GM13977 (cell line): ENCODE results near the gene TSC22D3.
"Not testable (repeated sequence)": the region's sequence is repeated elsewhere in the genome, so short reads cannot be mapped to it uniquely, and the experiment has no call there.

ENCODE experiments used
- DNase-seq: peaks from one replicate; pipeline ENCODE4 v3.0.0; 2012; ENCODE audit warnings: low spot score
- in situ Hi-C: fragments of 300-500 bp; cut with MboI; formaldehyde crosslinking; loops from one replicate; pipeline ENCODE4 v1.12.0; 2022; ENCODE audit warnings: low sequenced_read_pairs, low pct_unique_long_range_greater_than_20kb, mixed read lengths, inconsistent platforms; ENCODE audit not compliant: unreplicated experiment
- TF ChIP-seq, protein P1 (sequence below): IDR thresholded peaks from 2 replicates; pipeline ENCODE4 v1.5.1; 2012; ENCODE audit warnings: mild to moderate bottlenecking, control low read depth; ENCODE audit not compliant: insufficient read depth; ENCODE audit errors: extremely low read depth, missing control alignments

The TSC22D3 gene

DNA sequence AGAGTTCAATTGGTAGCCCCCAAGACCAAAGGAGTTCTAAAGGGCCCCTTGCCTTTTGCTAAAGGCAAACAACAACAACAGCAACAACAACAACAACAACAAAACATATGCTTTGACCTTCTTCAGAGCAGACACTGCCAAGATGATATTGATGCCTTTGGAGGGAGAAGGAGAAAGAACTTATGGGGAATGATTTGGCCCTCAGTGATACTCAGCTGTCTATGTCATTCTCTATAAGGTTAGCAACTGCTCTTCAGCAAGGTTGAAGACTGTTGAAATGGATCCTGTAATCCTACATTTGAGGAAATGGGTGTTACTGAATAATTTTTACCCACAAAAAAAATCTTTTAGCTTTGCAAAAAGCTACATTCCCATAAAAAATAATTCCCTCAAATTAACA, 74.8 kb downstream of the TSC22D3 start:
- in situ Hi-C loops, result no loop called here
- TF ChIP-seq, protein P1, sequence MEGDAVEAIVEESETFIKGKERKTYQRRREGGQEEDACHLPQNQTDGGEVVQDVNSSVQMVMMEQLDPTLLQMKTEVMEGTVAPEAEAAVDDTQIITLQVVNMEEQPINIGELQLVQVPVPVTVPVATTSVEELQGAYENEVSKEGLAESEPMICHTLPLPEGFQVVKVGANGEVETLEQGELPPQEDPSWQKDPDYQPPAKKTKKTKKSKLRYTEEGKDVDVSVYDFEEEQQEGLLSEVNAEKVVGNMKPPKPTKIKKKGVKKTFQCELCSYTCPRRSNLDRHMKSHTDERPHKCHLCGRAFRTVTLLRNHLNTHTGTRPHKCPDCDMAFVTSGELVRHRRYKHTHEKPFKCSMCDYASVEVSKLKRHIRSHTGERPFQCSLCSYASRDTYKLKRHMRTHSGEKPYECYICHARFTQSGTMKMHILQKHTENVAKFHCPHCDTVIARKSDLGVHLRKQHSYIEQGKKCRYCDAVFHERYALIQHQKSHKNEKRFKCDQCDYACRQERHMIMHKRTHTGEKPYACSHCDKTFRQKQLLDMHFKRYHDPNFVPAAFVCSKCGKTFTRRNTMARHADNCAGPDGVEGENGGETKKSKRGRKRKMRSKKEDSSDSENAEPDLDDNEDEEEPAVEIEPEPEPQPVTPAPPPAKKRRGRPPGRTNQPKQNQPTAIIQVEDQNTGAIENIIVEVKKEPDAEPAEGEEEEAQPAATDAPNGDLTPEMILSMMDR, result no peak
- no peak for DNase-seq

DNA sequence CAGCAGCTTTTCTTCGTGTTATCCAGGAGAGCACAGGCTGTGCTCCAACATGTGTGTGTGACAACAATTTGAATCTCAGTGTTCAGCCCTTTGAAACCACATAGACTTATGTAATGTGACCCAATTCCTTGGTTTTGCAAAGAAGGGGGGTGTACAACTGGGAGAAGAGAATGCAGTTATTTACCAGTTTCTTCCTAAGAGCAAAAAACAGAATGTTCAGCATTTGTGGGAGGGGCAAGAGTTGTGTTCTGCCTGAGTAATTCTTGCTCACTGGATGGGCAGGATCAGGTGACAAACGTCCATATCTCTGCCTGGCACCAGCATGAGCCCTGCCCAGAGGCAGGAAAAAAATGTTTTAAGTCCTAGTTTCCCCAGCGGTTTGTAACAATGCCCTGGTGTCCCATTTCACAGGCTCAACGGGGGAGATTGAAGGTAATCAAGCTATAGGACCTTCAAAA, 75.2 kb downstream of the TSC22D3 start:
- in situ Hi-C loops, result no loop called here
- TF ChIP-seq, protein P1, result no peak
- no peak for DNase-seq

DNA sequence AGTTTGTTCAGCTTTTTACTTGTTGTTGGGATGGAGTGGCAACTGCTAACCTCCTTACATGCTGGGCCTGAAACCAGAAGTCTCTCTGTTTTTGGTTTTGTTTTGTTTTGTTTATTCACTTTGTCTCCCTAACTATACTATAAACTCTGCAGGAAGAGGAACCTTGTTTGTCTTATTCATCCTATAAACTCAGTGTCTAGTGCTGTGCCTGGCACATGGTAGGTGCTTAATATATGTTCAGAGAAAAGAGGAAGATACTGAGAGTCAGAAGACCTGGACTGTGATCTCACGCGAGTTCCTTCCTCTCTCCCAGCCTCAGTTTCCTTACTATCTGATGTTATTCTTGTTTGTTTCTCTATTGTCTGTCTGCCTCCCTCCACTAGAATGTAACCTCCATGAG, 76.0 kb downstream of the TSC22D3 start:
- in situ Hi-C loops, result no loop called here
- no peak for DNase-seq
- TF ChIP-seq, protein P1, result no peak

DNA sequence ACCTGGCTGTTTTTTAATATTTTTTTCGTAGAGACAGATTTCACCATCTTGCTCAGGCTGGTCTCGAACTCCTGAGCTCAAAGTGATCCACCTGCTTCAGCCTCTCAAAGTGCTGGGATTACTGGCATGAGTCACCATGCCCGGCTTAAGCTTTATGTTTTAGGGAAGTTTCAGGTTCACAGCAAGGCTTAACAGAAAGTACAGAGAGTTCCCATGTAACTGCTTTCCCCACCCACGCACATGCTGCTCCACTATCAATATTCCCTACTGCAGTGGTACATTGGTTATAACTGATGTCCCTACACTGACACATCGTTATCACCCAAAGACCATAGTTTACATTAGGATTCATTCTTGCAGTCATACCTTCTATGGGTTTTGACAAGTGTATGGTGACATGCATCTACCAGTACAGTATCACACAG, 84.6 kb downstream of the TSC22D3 start:
- no peak for DNase-seq
- TF ChIP-seq, protein P1, result no peak
- in situ Hi-C loops, result no loop called here

DNA sequence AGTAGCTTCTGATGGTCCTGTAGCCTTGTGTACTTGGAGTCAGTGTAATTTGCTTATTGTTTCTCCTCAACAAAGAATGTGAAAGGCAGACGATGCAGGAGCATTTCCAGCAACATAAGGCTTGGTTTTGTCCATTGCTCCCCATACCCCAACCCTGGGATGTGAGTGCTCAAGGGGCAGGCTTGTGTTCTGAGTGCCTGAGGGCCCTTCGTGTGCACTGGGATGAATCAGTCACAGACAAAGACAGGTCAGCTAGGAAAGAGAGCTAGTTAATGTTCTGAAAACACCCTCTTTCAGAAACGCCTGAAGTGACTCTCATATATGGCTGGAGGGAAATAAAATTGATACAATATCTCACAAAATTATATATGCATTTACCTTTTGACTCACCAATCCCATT, 88.1 kb downstream of the TSC22D3 start:
- in situ Hi-C loops, result no loop called here
- DNase-seq, result no peak
- TF ChIP-seq, protein P1, result no peak

DNA sequence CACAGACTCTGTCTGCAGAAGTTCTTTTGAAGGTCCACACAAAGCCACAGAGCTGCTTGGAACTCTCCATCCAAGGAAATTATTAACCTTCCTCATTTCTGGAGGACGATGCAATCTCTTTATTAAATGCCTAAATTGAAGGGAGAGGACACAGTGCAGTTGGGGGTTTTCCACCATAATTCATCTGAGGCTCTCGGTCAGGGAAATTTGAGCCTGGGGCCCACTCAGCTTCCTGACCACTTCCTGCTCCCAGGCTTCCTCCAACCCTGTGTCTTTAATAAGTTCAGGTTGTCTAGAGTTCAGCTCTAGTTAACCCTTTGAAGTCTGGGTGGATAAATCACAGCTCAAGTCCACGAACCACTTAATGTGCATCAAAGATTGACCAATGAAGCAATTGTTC, 88.8 kb downstream of the TSC22D3 start:
- TF ChIP-seq, protein P1, result no peak
- in situ Hi-C loops, result no loop called here
- no peak for DNase-seq

DNA sequence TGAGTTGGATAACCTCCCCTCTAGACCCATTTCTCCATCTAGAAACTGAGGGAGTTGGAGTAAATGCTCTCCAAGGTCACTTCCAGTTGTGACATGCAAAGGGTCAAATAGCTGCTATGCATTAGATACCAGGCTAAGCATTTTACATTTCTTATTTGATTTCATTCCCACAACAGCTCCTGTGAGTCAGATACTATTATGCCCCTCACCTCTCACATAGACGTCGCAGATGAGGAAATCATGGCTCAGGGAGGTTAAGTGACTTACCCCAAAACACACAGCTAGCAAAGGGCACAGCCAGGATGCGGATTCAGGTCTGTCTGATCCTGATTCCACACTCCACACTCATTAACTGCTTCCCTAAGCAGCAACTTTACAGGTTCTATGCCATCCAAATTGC, 89.6 kb downstream of the TSC22D3 start:
- DNase-seq, result no peak
- in situ Hi-C loops, result no loop called here
- TF ChIP-seq, protein P1, result no peak

DNA sequence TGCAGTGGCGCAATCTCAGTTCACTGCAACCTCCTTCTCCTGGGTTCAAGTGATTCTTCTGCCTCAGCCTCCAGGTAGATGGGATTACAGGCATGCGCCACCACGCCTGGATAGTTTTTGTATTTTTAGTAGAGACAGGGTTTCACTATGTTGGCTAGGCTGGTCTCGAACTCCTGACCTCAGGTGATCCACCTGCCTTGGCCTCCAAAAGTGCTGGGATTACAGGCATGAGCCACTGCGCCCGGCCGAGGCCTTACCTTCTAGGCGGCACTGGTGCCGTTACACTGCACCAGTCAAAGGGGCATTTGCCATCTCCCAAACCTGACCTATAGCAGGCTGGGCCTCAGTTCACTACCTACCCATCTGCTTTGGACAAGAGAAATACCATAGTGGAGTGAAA, 90.0 kb downstream of the TSC22D3 start:
- in situ Hi-C loops, DNase-seq: not testable (repeated sequence)
